Muscle layer of colon (tissue), 2 donors: ENCODE measurements around the gene KCNMB2.

Source experiments
- H3K27ac ChIP-seq: one replicate; pipeline ENCODE4 v1.7.0; 2013; ENCODE audit warnings: low read depth, mild to moderate bottlenecking, low read length, moderate library complexity
- H3K27me3 ChIP-seq, 2 donors: one replicate each; pipeline ENCODE4 v1.7.0; 2013; ENCODE audit warnings: low read length in 2 of 2, mild to moderate bottlenecking in 2 of 2; ENCODE audit not compliant: insufficient read depth in 2 of 2, control insufficient read depth in 1 of 2
- H3K36me3 ChIP-seq: one replicate; pipeline ENCODE4 v1.7.0; 2013; ENCODE audit warnings: mild to moderate bottlenecking, low read length; ENCODE audit not compliant: insufficient read depth
- H3K4me1 ChIP-seq: one replicate; pipeline ENCODE4 v1.7.0; 2013; ENCODE audit warnings: mild to moderate bottlenecking, low read length; ENCODE audit not compliant: insufficient read depth
- H3K4me3 ChIP-seq, 2 donors: one replicate each; pipeline ENCODE4 v1.7.0; 2013; ENCODE audit warnings: low read length in 2 of 2, low read depth in 1 of 2, mild to moderate bottlenecking in 1 of 2, moderate library complexity in 1 of 2
- H3K9ac ChIP-seq: one replicate; pipeline ENCODE4 v1.7.0; 2013; ENCODE audit warnings: low read length
- H3K9me3 ChIP-seq: one replicate; pipeline ENCODE4 v1.7.0; 2013; ENCODE audit warnings: mild to moderate bottlenecking, low read length
- donor health status: abdominal sarcoma.
- donor health status: Adenocarcinoma of cecum.

Gene KCNMB2

GRCh38 chr3:178677961-178678360 is 141.7 kb downstream of the KCNMB2 start:
- H3K4me1 ChIP-seq: no peaks in the 10 kb centered on the region

GRCh38 chr3:178680037-178680436 is 143.8 kb downstream of the KCNMB2 start:
- Histone ChIP-seq H3K36me3 (no peaks in the 10 kb centered on the region), H3K4me3 (no peak overlapping the region), H3K9ac (no peak overlapping the region), H3K27ac (no peak overlapping the region), H3K27me3 (no peaks in the 10 kb centered on the region), H3K9me3 (no peaks in the 10 kb centered on the region), H3K4me1 (no peaks in the 10 kb centered on the region)

More at GRCh38 chr3:178677961-178678360, 141.7 kb downstream of the KCNMB2 start:
- no peak overlapping the region for H3K27ac ChIP-seq
- H3K9me3 ChIP-seq: no peaks in the 10 kb centered on the region
- no peak overlapping the region for H3K9ac ChIP-seq
- no peaks in the 10 kb centered on the region for H3K27me3 ChIP-seq
- H3K4me3 ChIP-seq: no peak overlapping the region
- no peaks in the 10 kb centered on the region for H3K36me3 ChIP-seq

- Histone ChIP-seq H3K9ac (no peak overlapping the region), H3K4me1 (no peaks in the 10 kb centered on the region), H3K9me3 (no peaks in the 10 kb centered on the region), H3K27me3 (no peaks in the 10 kb centered on the region), H3K27ac (no peak overlapping the region), H3K36me3 (no peaks in the 10 kb centered on the region), H3K4me3 (no peak overlapping the region)
Measured at GRCh38 chr3:178680489-178680888, 144.3 kb downstream of the KCNMB2 start.

GRCh38 chr3:178684881-178685590 is 148.8 kb downstream of the KCNMB2 start:
- Histone ChIP-seq H3K27ac (no peak overlapping the region), H3K9ac (no peak overlapping the region), H3K36me3 (no peaks in the 10 kb centered on the region), H3K27me3 (no peaks in the 10 kb centered on the region), H3K4me3 (no peak overlapping the region), H3K4me1 (no peaks in the 10 kb centered on the region), H3K9me3 (no peaks in the 10 kb centered on the region)

- Histone ChIP-seq H3K9me3 (no peaks in the 10 kb centered on the region), H3K27ac (no peak overlapping the region), H3K9ac (no peak overlapping the region), H3K4me1 (no peaks in the 10 kb centered on the region), H3K27me3 (no peaks in the 10 kb centered on the region), H3K4me3 (no peak overlapping the region), H3K36me3 (no peaks in the 10 kb centered on the region)
Measured at GRCh38 chr3:178685591-178685906, 149.3 kb downstream of the KCNMB2 start.

- H3K36me3 ChIP-seq: no peaks in the 10 kb centered on the region
- H3K27ac ChIP-seq: no peak overlapping the region
- no peaks in the 10 kb centered on the region for H3K4me1 ChIP-seq
- no peaks in the 10 kb centered on the region for H3K27me3 ChIP-seq
- no peak overlapping the region for H3K9ac ChIP-seq
- H3K9me3 ChIP-seq: no peaks in the 10 kb centered on the region
- H3K4me3 ChIP-seq: no peak overlapping the region
Measured at GRCh38 chr3:178686826-178687225, 150.6 kb downstream of the KCNMB2 start.

GRCh38 chr3:178690571-178690970 is 154.3 kb downstream of the KCNMB2 start:
- no peaks in the 10 kb centered on the region for H3K36me3 ChIP-seq

GRCh38 chr3:178699364-178699763 is 163.1 kb downstream of the KCNMB2 start:
- Histone ChIP-seq H3K36me3 (no peaks in the 10 kb centered on the region), H3K4me1 (no peaks in the 10 kb centered on the region), H3K27me3 (no peaks in the 10 kb centered on the region), H3K27ac (no peak overlapping the region), H3K9me3 (no peaks in the 10 kb centered on the region), H3K4me3 (no peak overlapping the region), H3K9ac (no peak overlapping the region)

More at GRCh38 chr3:178690571-178690970, 154.3 kb downstream of the KCNMB2 start:
- H3K27me3 ChIP-seq: no peaks in the 10 kb centered on the region
- H3K9ac ChIP-seq: no peak overlapping the region
- H3K27ac ChIP-seq: no peak overlapping the region
- H3K4me1 ChIP-seq: no peaks in the 10 kb centered on the region
- no peaks in the 10 kb centered on the region for H3K9me3 ChIP-seq
- no peak overlapping the region for H3K4me3 ChIP-seq

- Histone ChIP-seq H3K4me3 (no peak overlapping the region), H3K36me3 (no peaks in the 10 kb centered on the region), H3K4me1 (no peaks in the 10 kb centered on the region), H3K9me3 (no peaks in the 10 kb centered on the region), H3K9ac (no peak overlapping the region), H3K27ac (no peak overlapping the region), H3K27me3 (no peaks in the 10 kb centered on the region)
Measured at GRCh38 chr3:178699810-178700209, 163.6 kb downstream of the KCNMB2 start.

GRCh38 chr3:178703268-178703975 is 167.2 kb downstream of the KCNMB2 start:
- H3K9me3 ChIP-seq: no peaks in the 10 kb centered on the region
- H3K27me3 ChIP-seq: no peaks in the 10 kb centered on the region
- no peaks in the 10 kb centered on the region for H3K36me3 ChIP-seq
- H3K9ac ChIP-seq: no peak overlapping the region
- H3K4me1 ChIP-seq: peaks cover 13% of the 10 kb centered on the region
- H3K27ac ChIP-seq: no peak overlapping the region
- H3K4me3 ChIP-seq: no peak overlapping the region

- H3K9me3 ChIP-seq: no peaks in the 10 kb centered on the region
- H3K9ac ChIP-seq: no peak overlapping the region
- no peak overlapping the region for H3K27ac ChIP-seq
Measured at GRCh38 chr3:178705925-178706324, 169.7 kb downstream of the KCNMB2 start.

GRCh38 chr3:178706411-178706810 is 170.2 kb downstream of the KCNMB2 start:
- no peak overlapping the region for H3K4me3 ChIP-seq
- H3K4me1 ChIP-seq: peaks cover 18% of the 10 kb centered on the region
- H3K9ac ChIP-seq: no peak overlapping the region
- H3K27me3 ChIP-seq: no peaks in the 10 kb centered on the region
- H3K27ac ChIP-seq: no peak overlapping the region
- H3K9me3 ChIP-seq: no peaks in the 10 kb centered on the region
- no peaks in the 10 kb centered on the region for H3K36me3 ChIP-seq

More at GRCh38 chr3:178705925-178706324, 169.7 kb downstream of the KCNMB2 start:
- H3K36me3 ChIP-seq: no peaks in the 10 kb centered on the region
- peaks cover 18% of the 10 kb centered on the region for H3K4me1 ChIP-seq
- H3K4me3 ChIP-seq: no peak overlapping the region
- no peaks in the 10 kb centered on the region for H3K27me3 ChIP-seq
